ENCODE results near the gene SCGB3A2. TPM values are rescaled to one million over a fixed set of nuclear protein-coding genes. Genes with fewer than 3 reads are reported as not detected.

Gene SCGB3A2
- total RNA-seq, 1 donor from 2014 or later: not detected

- Histone ChIP-seq H2AFZ (replicated peaks) (peak overlapping the region; percentile 21), H3F3A (ENCODE audit: low read depth) (no peaks in the 10 kb centered on the region), H3K4me1 (no peaks in the 10 kb centered on the region), H3K4me2 (no peak overlapping the region), H3K36me3 (no peaks in the 10 kb centered on the region), H3K4me3 (no peak overlapping the region), H3K27ac (no peak overlapping the region), H3K79me2 (ENCODE audit: low read depth) (no peaks in the 10 kb centered on the region), H3K9me3 (ENCODE audit: low read depth) (no peaks in the 10 kb centered on the region), H4K20me1 (ENCODE audit: low read depth) (no peaks in the 10 kb centered on the region), H3K9ac (no peak overlapping the region), H3K27me3 (no peaks in the 10 kb centered on the region)
- H3K4me1 Mint-ChIP-seq: no peaks in the 10 kb centered on the region
- DNase-seq (ENCODE audit: low spot score): peak; percentile 3
- H3K27ac Mint-ChIP-seq: no peak overlapping the region
- H3K4me3 Mint-ChIP-seq: no peak overlapping the region
- H3K36me3 Mint-ChIP-seq: no peaks in the 10 kb centered on the region
- TF ChIP-seq CTCF (IDR thresholded peaks at IDR 0.05): no peak
- TF ChIP-seq EZH2 (IDR thresholded peaks at IDR 0.05): no peak
- no peak for TF ChIP-seq EZH2phosphoT487 (IDR thresholded peaks at IDR 0.05)
- peaks cover 3% of the 10 kb centered on the region for H3K27me3 Mint-ChIP-seq (ENCODE audit: insufficient read depth, low read depth)
- H3K9me3 Mint-ChIP-seq: no peaks in the 10 kb centered on the region
These were observed 14.3 kb downstream of the SCGB3A2 start for GRCh38 chr5:147892696-147893296.

GRCh38 chr5:147893820-147894219, 15.3 kb downstream of the SCGB3A2 start:
- Histone ChIP-seq H3K4me1 (no peaks in the 10 kb centered on the region), H3K27me3 (no peaks in the 10 kb centered on the region), H4K20me1 (ENCODE audit: low read depth) (no peaks in the 10 kb centered on the region), H2AFZ (replicated peaks) (no peak overlapping the region), H3K9me3 (ENCODE audit: low read depth) (no peaks in the 10 kb centered on the region), H3K36me3 (no peaks in the 10 kb centered on the region), H3K4me2 (no peak overlapping the region), H3K79me2 (ENCODE audit: low read depth) (no peaks in the 10 kb centered on the region), H3F3A (ENCODE audit: low read depth) (no peaks in the 10 kb centered on the region), H3K9ac (no peak overlapping the region), H3K4me3 (no peak overlapping the region), H3K27ac (no peak overlapping the region)
- H3K4me3 Mint-ChIP-seq: no peak overlapping the region
- DNase-seq (ENCODE audit: low spot score): no peak
- H3K9me3 Mint-ChIP-seq: no peaks in the 10 kb centered on the region
- peaks cover 3% of the 10 kb centered on the region for H3K27me3 Mint-ChIP-seq (ENCODE audit: insufficient read depth, low read depth)
- no peak overlapping the region for H3K27ac Mint-ChIP-seq
- TF ChIP-seq CTCF (IDR thresholded peaks at IDR 0.05): no peak
- TF ChIP-seq EZH2 (IDR thresholded peaks at IDR 0.05): no peak
- no peak for TF ChIP-seq EZH2phosphoT487 (IDR thresholded peaks at IDR 0.05)
- H3K36me3 Mint-ChIP-seq: no peaks in the 10 kb centered on the region
- no peaks in the 10 kb centered on the region for H3K4me1 Mint-ChIP-seq

- no peak for DNase-seq (ENCODE audit: low spot score)
- H3K27ac ChIP-seq: no peak overlapping the region
- no peak overlapping the region for H2AFZ ChIP-seq (replicated peaks)
- Mint-ChIP-seq H3K27me3 (ENCODE audit: insufficient read depth, low read depth) (peaks cover 3% of the 10 kb centered on the region), H3K36me3 (no peaks in the 10 kb centered on the region), H3K4me1 (no peaks in the 10 kb centered on the region), H3K9me3 (no peaks in the 10 kb centered on the region), H3K27ac (no peak overlapping the region), H3K4me3 (no peak overlapping the region)
- H3K4me1 ChIP-seq: no peaks in the 10 kb centered on the region
- no peaks in the 10 kb centered on the region for H3K9me3 ChIP-seq (ENCODE audit: low read depth)
- H3K79me2 ChIP-seq (ENCODE audit: low read depth): no peaks in the 10 kb centered on the region
- H4K20me1 ChIP-seq (ENCODE audit: low read depth): no peaks in the 10 kb centered on the region
- H3K4me2 ChIP-seq: no peak overlapping the region
- no peaks in the 10 kb centered on the region for H3K36me3 ChIP-seq
- H3F3A ChIP-seq (ENCODE audit: low read depth): no peaks in the 10 kb centered on the region
- TF ChIP-seq EZH2 (IDR thresholded peaks at IDR 0.05) (no peak), CTCF (IDR thresholded peaks at IDR 0.05) (no peak), EZH2phosphoT487 (IDR thresholded peaks at IDR 0.05) (no peak)
- no peaks in the 10 kb centered on the region for H3K27me3 ChIP-seq
- no peak overlapping the region for H3K4me3 ChIP-seq
- H3K9ac ChIP-seq: no peak overlapping the region
These were observed 17.4 kb downstream of the SCGB3A2 start for GRCh38 chr5:147895864-147896263.
